Measurements from ENCODE around the gene CCDC134.
"Not testable (repeated sequence)": the region's sequence is repeated elsewhere in the genome, so short reads cannot be mapped to it uniquely, and the experiment has no call there.

Gene CCDC134

DNA sequence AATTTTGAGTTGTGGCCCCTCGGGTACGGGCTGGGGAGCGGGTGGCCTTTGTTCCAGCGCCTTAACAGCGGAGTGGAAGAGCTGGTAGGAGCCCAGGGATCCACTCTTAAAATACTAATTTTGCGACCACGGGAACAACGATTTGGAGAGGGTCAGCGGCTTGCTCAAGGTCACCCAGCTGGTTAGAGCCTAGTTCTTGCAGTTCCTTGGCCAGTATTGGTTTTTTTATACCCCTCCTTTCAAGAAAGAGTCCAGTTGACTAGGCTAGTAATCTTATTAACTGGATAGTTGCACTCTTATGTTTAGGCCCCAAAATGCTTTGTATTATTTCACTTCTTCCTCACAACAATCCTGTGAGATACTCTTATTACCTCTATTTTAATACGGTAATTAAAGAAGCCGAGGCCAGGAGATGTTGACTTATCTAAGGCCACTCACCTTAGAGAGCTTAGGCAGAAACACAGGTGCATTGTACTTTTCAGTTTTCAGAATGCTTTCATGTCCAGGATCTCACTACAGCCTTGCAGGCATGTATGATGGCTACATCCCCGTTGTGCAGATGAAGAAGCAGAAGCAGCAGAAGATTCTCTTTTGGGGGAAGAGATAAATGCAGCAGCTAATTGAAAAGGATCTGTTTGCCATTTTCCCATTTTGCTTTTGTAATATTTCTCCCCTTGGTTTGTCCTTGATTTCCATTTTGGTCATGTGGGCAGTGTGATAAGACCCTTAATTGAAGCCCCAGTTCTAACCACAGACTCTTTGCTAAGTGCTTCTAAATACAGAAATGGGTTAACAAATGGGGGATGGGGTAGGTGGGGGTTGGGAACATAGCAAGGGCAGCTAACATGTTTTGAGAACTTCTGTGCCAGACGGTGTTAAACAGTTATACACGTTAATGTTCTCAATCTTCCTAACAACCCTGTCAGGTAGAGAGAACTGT is 33.8 kb downstream of the CCDC134 start:
- Histone ChIP-seq H3K9me3 (ENCODE audit: control insufficient read depth, insufficient read depth, low read depth, low read length) (no peaks in the 10 kb centered on the region), H3K9ac (ENCODE audit: low read length) (peak overlapping the region; percentile 92), H3K27me3 (ENCODE audit: control insufficient read depth, insufficient read depth, low read length) (no peaks in the 10 kb centered on the region), H3K4me3 (ENCODE audit: low read depth, low read length) (peak overlapping the region; percentile 83), H3K4me1 (ENCODE audit: control insufficient read depth, insufficient read depth, low read length) (peaks cover 6% of the 10 kb centered on the region), H3K27ac (ENCODE audit: low read depth, low read length) (peak overlapping the region; percentile 86; the same call in 1 of the 2 replicates), H3K36me3 (ENCODE audit: control insufficient read depth, insufficient read depth, low read length) (peaks cover 34% of the 10 kb centered on the region)

DNA sequence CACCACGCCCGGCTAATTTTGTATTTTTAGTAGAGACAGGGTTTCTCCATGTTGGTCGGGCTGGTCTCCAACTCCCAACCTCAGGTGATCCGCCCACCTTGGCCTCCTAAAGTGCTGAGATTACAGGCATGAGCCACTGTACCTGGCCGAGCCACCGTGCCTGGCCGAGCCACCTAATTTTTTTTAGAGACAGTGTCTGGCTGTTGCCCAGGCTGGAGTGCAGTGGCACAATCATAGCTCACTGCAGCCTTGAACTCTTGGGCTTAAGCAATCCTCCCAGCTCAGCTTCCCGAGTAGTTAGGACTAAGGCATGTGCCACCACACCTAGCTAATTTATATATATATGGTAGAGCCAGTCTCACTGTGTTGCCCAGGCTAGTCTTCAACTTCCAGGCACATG is 35.0 kb downstream of the CCDC134 start:
- not testable (repeated sequence) for H3K27me3 ChIP-seq (ENCODE audit: control insufficient read depth, insufficient read depth, low read length); H3K4me3 ChIP-seq (ENCODE audit: low read depth, low read length); H3K9me3 ChIP-seq (ENCODE audit: control insufficient read depth, insufficient read depth, low read depth, low read length); H3K27ac ChIP-seq (ENCODE audit: low read depth, low read length); H3K9ac ChIP-seq (ENCODE audit: low read length); H3K4me1 ChIP-seq (ENCODE audit: control insufficient read depth, insufficient read depth, low read length)
- peaks cover 43% of the 10 kb centered on the region for H3K36me3 ChIP-seq (ENCODE audit: control insufficient read depth, insufficient read depth, low read length)

DNA sequence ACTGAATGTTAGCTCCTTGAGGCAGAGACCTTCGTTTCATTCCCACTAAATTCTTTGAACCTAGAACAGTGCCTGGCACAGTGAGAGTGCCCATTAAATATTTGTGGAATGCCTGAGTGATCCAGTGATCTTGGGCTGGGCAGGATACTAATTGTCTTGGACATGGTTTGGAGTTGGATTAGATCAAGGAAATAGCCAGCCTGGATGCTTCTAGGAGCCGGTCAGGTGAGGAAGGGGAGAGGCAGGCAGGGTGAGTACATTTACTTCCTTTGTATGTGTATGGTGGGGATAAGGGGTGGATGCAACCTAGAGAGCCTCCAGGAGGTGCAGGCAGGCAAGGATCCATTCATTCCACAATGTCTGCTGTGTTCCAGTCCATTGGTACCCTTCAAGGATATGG is 36.1 kb downstream of the CCDC134 start:
- no peaks in the 10 kb centered on the region for H3K9me3 ChIP-seq (ENCODE audit: control insufficient read depth, insufficient read depth, low read depth, low read length)

DNA sequence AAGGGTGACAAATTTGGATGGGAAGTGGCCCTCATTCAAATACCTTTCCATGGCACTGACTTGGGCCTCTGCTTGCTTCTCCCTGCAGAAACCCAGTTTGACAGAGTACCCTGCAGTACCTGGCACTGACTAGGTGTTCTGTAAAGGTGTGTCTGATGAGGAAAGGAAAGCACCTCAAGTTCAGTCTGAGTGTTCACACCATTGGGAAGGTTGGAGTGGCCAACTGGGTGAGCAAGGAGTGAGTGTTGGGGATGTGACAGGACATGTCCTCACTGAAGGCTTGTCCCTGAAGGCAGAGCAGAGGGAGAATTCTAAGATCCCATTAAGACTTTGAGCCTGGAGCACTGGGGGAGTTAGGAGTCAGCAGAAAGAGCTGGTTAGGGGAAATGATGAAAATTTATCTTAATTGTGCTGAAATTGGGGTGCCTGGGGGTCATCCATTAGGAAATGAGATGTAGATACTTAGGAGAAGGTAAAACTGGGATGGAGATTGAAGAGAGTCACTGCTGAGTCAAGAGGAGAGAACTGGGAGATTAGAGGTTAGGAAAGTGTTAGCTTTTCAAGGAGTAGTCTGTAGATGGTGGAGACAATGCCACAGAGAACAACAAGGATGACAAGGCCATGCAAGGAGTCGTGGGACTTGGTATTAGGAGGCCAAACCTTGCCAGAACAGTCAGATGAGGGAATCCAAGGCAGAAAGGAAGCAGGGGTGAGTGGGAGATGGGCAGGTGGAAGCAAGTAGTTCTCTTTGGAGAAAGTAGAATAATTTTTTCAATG is 38.6 kb downstream of the CCDC134 start:
- Histone ChIP-seq H3K4me1 (ENCODE audit: control insufficient read depth, insufficient read depth, low read length) (peaks cover 7% of the 10 kb centered on the region), H3K27me3 (ENCODE audit: control insufficient read depth, insufficient read depth, low read length) (no peaks in the 10 kb centered on the region), H3K4me3 (ENCODE audit: low read depth, low read length) (no peak overlapping the region), H3K36me3 (ENCODE audit: control insufficient read depth, insufficient read depth, low read length) (peaks cover 71% of the 10 kb centered on the region), H3K9ac (ENCODE audit: low read length) (no peak overlapping the region), H3K27ac (ENCODE audit: low read depth, low read length) (no peak overlapping the region), H3K9me3 (ENCODE audit: control insufficient read depth, insufficient read depth, low read depth, low read length) (no peaks in the 10 kb centered on the region)

More for the DNA sequence above, 36.1 kb downstream of the CCDC134 start:
- H3K27ac ChIP-seq (ENCODE audit: low read depth, low read length) = no peak overlapping the region
- H3K4me3 ChIP-seq (ENCODE audit: low read depth, low read length) = no peak overlapping the region
- no peak overlapping the region for H3K9ac ChIP-seq (ENCODE audit: low read length)
- peaks cover 6% of the 10 kb centered on the region for H3K4me1 ChIP-seq (ENCODE audit: control insufficient read depth, insufficient read depth, low read length)
- H3K36me3 ChIP-seq (ENCODE audit: control insufficient read depth, insufficient read depth, low read length) = peaks cover 53% of the 10 kb centered on the region
- H3K27me3 ChIP-seq (ENCODE audit: control insufficient read depth, insufficient read depth, low read length) = no peaks in the 10 kb centered on the region

DNA sequence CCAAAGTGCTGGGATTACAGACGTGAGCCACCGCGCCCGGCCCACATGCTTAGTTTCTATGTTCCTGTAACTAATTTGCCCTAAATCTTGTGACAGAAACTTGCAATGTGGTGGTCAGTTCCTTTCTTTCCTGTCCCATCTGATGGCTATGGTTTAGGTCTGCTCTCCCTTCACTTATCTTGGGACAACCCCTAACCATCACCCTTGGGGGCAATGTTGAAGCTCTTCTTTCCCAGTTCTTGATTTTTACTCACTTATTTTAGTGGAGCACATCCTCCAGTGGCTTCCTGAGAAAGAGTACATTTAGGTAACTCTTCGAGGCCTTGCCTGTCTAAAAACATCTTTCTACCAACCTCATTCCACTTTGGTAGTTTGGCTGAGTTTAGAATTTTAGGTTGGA is 39.7 kb downstream of the CCDC134 start:
- no peaks in the 10 kb centered on the region for H3K27me3 ChIP-seq (ENCODE audit: control insufficient read depth, insufficient read depth, low read length)
- H3K27ac ChIP-seq (ENCODE audit: low read depth, low read length) = no peak overlapping the region
- H3K9me3 ChIP-seq (ENCODE audit: control insufficient read depth, insufficient read depth, low read depth, low read length) = no peaks in the 10 kb centered on the region
- no peak overlapping the region for H3K9ac ChIP-seq (ENCODE audit: low read length)
- H3K4me1 ChIP-seq (ENCODE audit: control insufficient read depth, insufficient read depth, low read length) = peaks cover 13% of the 10 kb centered on the region
- peaks cover 68% of the 10 kb centered on the region for H3K36me3 ChIP-seq (ENCODE audit: control insufficient read depth, insufficient read depth, low read length)
- no peak overlapping the region for H3K4me3 ChIP-seq (ENCODE audit: low read depth, low read length)

DNA sequence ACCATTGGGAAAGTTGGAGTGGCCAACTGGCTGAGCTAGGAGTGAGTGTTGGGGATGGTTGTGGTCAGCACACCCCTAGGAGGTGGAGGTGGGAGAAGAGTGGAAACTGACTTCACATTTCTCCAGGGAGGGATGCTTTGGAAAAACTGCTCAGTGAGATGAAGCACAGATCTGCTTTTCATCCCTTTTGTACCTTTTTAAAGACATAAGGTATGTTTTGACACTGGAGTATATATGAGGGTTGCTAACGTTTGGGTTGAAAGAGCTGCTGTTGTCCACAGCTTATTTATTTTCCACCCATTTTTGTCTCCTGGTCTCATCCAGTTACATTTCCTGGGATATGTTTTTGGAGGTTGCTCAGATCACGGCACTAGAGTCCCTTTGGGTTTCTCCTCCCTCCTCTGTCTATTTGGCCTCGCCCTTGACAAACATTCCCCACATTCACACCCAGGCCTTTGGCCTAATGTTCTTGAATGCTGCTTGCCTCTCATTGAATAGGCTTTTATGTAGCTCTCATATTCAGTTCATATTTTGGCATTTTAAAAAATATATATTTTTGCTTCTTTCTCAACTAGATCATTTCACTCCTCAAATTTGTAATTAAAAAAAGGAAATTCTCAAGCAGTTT is 40.7 kb downstream of the CCDC134 start:
- Histone ChIP-seq H3K27me3 (ENCODE audit: control insufficient read depth, insufficient read depth, low read length) (no peaks in the 10 kb centered on the region), H3K36me3 (ENCODE audit: control insufficient read depth, insufficient read depth, low read length) (peaks cover 60% of the 10 kb centered on the region), H3K27ac (ENCODE audit: low read depth, low read length) (no peak overlapping the region), H3K9me3 (ENCODE audit: control insufficient read depth, insufficient read depth, low read depth, low read length) (no peaks in the 10 kb centered on the region), H3K4me1 (ENCODE audit: control insufficient read depth, insufficient read depth, low read length) (peaks cover 23% of the 10 kb centered on the region), H3K4me3 (ENCODE audit: low read depth, low read length) (no peak overlapping the region), H3K9ac (ENCODE audit: low read length) (no peak overlapping the region)

DNA sequence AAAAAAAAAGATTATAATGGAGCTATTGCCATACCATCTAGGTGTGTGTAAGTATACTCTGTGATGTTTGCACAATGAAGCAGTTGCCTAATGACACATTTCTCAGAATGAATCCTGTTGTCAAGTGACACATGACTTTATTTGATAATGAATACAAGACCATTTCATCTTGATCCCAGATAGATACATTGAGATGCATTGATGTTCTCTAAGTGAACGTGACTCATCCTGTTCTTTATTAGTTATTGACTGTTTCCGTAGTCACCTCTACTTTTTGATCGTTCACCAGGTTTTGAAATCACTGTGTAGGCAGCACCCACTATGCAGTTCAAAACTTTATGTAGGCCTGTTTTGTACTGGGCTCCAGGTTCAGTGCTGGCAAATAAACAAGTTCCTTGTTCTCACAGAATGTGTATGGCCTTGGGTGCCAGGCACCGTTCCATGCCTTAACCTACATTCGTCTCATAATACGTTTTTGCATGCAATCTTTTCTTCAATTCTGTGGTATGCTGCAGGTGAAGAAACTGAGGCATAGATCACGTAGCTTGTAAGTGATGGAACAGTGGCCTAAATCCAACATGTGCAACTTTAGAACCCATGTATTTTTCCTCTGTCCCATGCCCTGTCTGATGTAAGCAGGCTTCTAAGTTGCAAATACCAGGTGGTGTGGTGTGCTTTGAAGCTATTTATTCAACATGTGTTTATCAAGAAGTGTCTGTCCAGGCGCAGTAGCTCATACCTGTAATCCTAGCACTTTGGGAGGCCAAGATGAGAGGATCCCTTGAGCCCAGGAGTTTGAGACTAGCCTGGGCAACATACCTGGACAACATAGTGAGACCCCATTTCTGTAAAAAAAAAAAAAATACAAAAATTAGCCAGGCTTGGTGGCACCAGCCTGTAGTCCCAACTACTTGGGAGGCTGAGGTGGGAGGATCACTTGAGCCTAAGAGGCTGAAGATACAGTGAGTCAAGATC is 42.8 kb downstream of the CCDC134 start:
- H3K36me3 ChIP-seq (ENCODE audit: control insufficient read depth, insufficient read depth, low read length) = peaks cover 45% of the 10 kb centered on the region
- no peak overlapping the region for H3K27ac ChIP-seq (ENCODE audit: low read depth, low read length)
- no peaks in the 10 kb centered on the region for H3K9me3 ChIP-seq (ENCODE audit: control insufficient read depth, insufficient read depth, low read depth, low read length)
- no peaks in the 10 kb centered on the region for H3K27me3 ChIP-seq (ENCODE audit: control insufficient read depth, insufficient read depth, low read length)
- H3K4me3 ChIP-seq (ENCODE audit: low read depth, low read length) = no peak overlapping the region
- H3K4me1 ChIP-seq (ENCODE audit: control insufficient read depth, insufficient read depth, low read length) = peaks cover 36% of the 10 kb centered on the region
- no peak overlapping the region for H3K9ac ChIP-seq (ENCODE audit: low read length)

DNA sequence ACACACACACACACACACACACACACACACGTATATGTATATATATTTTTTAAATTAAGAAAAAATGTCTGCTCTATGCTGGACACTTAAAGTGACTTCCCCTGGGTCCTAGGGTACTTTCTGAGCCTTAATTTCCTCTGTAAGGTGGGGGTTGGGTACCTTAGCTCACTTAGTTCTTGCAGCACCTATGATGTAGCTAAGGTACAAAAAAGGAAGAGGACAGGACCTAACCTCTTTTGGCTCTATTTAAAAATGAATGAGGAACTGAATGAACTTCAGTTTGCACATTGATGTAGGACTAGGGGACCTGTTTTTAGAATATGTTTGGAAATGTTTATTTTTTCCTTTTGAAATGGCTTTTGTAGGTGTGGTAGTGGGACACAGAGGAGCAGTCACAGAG is 43.6 kb downstream of the CCDC134 start:
- Histone ChIP-seq H3K27ac (ENCODE audit: low read depth, low read length) (no peak overlapping the region), H3K9me3 (ENCODE audit: control insufficient read depth, insufficient read depth, low read depth, low read length) (no peaks in the 10 kb centered on the region), H3K4me1 (ENCODE audit: control insufficient read depth, insufficient read depth, low read length) (peaks cover 39% of the 10 kb centered on the region), H3K27me3 (ENCODE audit: control insufficient read depth, insufficient read depth, low read length) (no peaks in the 10 kb centered on the region), H3K9ac (ENCODE audit: low read length) (no peak overlapping the region), H3K4me3 (ENCODE audit: low read depth, low read length) (no peak overlapping the region), H3K36me3 (ENCODE audit: control insufficient read depth, insufficient read depth, low read length) (peaks cover 39% of the 10 kb centered on the region)

DNA sequence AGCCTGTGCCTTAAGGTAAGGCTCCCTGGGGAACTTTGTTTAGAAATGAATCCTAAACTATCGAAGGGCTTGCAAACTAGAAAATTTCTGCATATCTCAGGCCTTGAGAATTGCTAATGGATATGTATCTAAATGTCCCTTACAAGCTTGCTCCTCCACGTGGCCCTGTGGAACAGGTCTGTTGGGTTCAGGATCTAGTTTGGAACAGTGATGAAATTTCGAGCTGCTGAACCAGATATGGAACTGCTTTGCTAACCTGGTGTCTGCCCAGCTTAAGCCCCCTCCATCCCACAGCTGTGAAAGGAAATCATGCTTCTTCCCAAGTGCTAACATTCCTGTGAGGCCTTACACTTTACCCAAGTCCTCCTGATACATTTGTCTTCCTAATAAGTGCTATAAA is 44.0 kb downstream of the CCDC134 start:
- H3K36me3 ChIP-seq (ENCODE audit: control insufficient read depth, insufficient read depth, low read length) = peaks cover 34% of the 10 kb centered on the region
- no peak overlapping the region for H3K4me3 ChIP-seq (ENCODE audit: low read depth, low read length)
- H3K9me3 ChIP-seq (ENCODE audit: control insufficient read depth, insufficient read depth, low read depth, low read length) = no peaks in the 10 kb centered on the region
- peaks cover 39% of the 10 kb centered on the region for H3K4me1 ChIP-seq (ENCODE audit: control insufficient read depth, insufficient read depth, low read length)
- no peak overlapping the region for H3K9ac ChIP-seq (ENCODE audit: low read length)
- no peaks in the 10 kb centered on the region for H3K27me3 ChIP-seq (ENCODE audit: control insufficient read depth, insufficient read depth, low read length)
- H3K27ac ChIP-seq (ENCODE audit: low read depth, low read length) = no peak overlapping the region
